Right lung (tissue), 5 donors: ENCODE data around the gene ZNRF3. TPM values are rescaled to one million over a fixed set of nuclear protein-coding genes. Genes with fewer than 3 reads are reported as not detected.
"Not testable (repeated sequence)": the region's sequence is repeated elsewhere in the genome, so short reads cannot be mapped to it uniquely, and the experiment has no call there.

ENCODE experiments used
- DNase-seq, 2 donors: peaks; one replicate each; pipeline ENCODE4 v3.0.0-alpha.2; 2013
- polyA plus RNA-seq, 5 donors: library from polyadenylated mRNA; unstranded; fragments of 120-200 nt; gene quantifications; one replicate each; pipeline versions ENCODE4 v1.2.1 to v1.2.3, GENCODE V29; 2013; ENCODE audit warnings: inconsistent platforms in 1 of 5, low replicate concordance in 1 of 5; ENCODE audit not compliant: insufficient read length in 5 of 5, insufficient read depth in 1 of 5

The ZNRF3 gene
- polyA plus RNA-seq, 5 donors = 20.8 to 33.3 (median 24.7) TPM

GRCh38 chr22:28883657-28883916 lies 215 bp downstream of the ZNRF3 start:
- DNase-seq = no peak

GRCh38 chr22:28883917-28884746 lies 760 bp downstream of the ZNRF3 start:
- DNase-seq = no peak

- DNase-seq = no peak
These were observed 1.5 kb downstream of the ZNRF3 start for GRCh38 chr22:28884747-28885350.

GRCh38 chr22:28885939-28886338 lies 2.6 kb downstream of the ZNRF3 start:
- no peak for DNase-seq

- DNase-seq = not testable (repeated sequence)
These were observed 3.3 kb downstream of the ZNRF3 start for GRCh38 chr22:28886679-28887078.

GRCh38 chr22:28887725-28888459 lies 4.5 kb downstream of the ZNRF3 start:
- DNase-seq = no peak

- DNase-seq = no peak
These were observed 6.2 kb downstream of the ZNRF3 start for GRCh38 chr22:28889478-28890024.

GRCh38 chr22:28891156-28891733 lies 7.9 kb downstream of the ZNRF3 start:
- no peak for DNase-seq

- DNase-seq = no peak
These were observed 8.9 kb downstream of the ZNRF3 start for GRCh38 chr22:28892175-28892731.

GRCh38 chr22:28893810-28894209 lies 10.4 kb downstream of the ZNRF3 start:
- no peak for DNase-seq

- DNase-seq = no peak
These were observed 11.0 kb downstream of the ZNRF3 start for GRCh38 chr22:28894334-28894733.

- no peak for DNase-seq
These were observed 11.4 kb downstream of the ZNRF3 start for GRCh38 chr22:28894807-28895206.

GRCh38 chr22:28896611-28897010 lies 13.2 kb downstream of the ZNRF3 start:
- no peak for DNase-seq

GRCh38 chr22:28898233-28898629 lies 14.9 kb downstream of the ZNRF3 start:
- no peak for DNase-seq

- DNase-seq = no peak
These were observed 16.0 kb downstream of the ZNRF3 start for GRCh38 chr22:28899199-28899853.

GRCh38 chr22:28900379-28900925 lies 17.1 kb downstream of the ZNRF3 start:
- DNase-seq = no peak

GRCh38 chr22:28902490-28902889 lies 19.1 kb downstream of the ZNRF3 start:
- no peak for DNase-seq

- DNase-seq = peak; percentile 42 to 50
These were observed 19.7 kb downstream of the ZNRF3 start for GRCh38 chr22:28903080-28903479.

- DNase-seq = no peak
These were observed 20.4 kb downstream of the ZNRF3 start for GRCh38 chr22:28903729-28904128.

GRCh38 chr22:28904211-28904896 lies 21.0 kb downstream of the ZNRF3 start:
- peak in 1 of 2 donors; percentile 37 for DNase-seq
